Trophoblast cell (in vitro differentiated cells and primary cell): ENCODE data around the gene CNDP2.

ENCODE experiments used
- DNase-seq, 2 donors: peaks; one replicate each; pipeline ENCODE4 v3.0.0-alpha.2; 2016
- H2AFZ ChIP-seq: 2 replicates; pipeline ENCODE4 v1.6.1; 2013; ENCODE audit warnings: low read length, moderate library complexity, mild to moderate bottlenecking; ENCODE audit not compliant: insufficient read depth, poor library complexity
- H2AK5ac ChIP-seq: 2 replicates; pipeline ENCODE4 v1.6.1; 2013; ENCODE audit warnings: mild to moderate bottlenecking, low read length
- H2BK120ac ChIP-seq: 2 replicates; pipeline ENCODE4 v1.6.1; 2013; ENCODE audit warnings: low read length, mild to moderate bottlenecking, moderate library complexity; ENCODE audit not compliant: insufficient read depth, poor library complexity
- H2BK12ac ChIP-seq: 2 replicates; pipeline ENCODE4 v1.6.1; 2013; ENCODE audit warnings: mild to moderate bottlenecking, low read length, moderate library complexity
- H2BK5ac ChIP-seq: 2 replicates; pipeline ENCODE4 v1.6.1; 2013; ENCODE audit warnings: low read length, low read depth, moderate library complexity, mild to moderate bottlenecking; ENCODE audit not compliant: poor library complexity
- H3K14ac ChIP-seq: 2 replicates; pipeline ENCODE4 v1.6.1; 2013; ENCODE audit warnings: mild to moderate bottlenecking, low read length
- H3K18ac ChIP-seq: 2 replicates; pipeline ENCODE4 v1.6.1; 2013; ENCODE audit warnings: mild to moderate bottlenecking, low read length
- H3K23ac ChIP-seq: 2 replicates; pipeline ENCODE4 v1.6.1; 2013; ENCODE audit warnings: low read length
- H3K27ac ChIP-seq: 2 replicates; pipeline ENCODE4 v1.5.1; 2013; ENCODE audit warnings: low read depth, mild to moderate bottlenecking, inconsistent platforms, low read length, moderate library complexity
- H3K27me3 ChIP-seq: 2 replicates; pipeline ENCODE4 v1.6.1; 2013; ENCODE audit warnings: inconsistent platforms, mild to moderate bottlenecking, low read length, moderate library complexity; ENCODE audit not compliant: insufficient read depth
- H3K36me3 ChIP-seq, 2 experiments: 1 replicate in 1 of 2; 2 replicates in 1 of 2; pipeline ENCODE4 v1.6.1; 2013; ENCODE audit warnings: low read length in 2 of 2, mild to moderate bottlenecking in 2 of 2, moderate library complexity in 1 of 2; ENCODE audit not compliant: insufficient read depth in 2 of 2, control insufficient read depth in 1 of 2
- H3K4ac ChIP-seq: 2 replicates; pipeline ENCODE4 v1.6.1; 2013; ENCODE audit warnings: low read depth, mild to moderate bottlenecking, low read length, moderate library complexity
- H3K4me1 ChIP-seq, 2 experiments: 1 replicate in 1 of 2; 2 replicates in 1 of 2; pipeline ENCODE4 v1.6.1; 2013; ENCODE audit warnings: low read length in 2 of 2, mild to moderate bottlenecking in 2 of 2, moderate library complexity in 1 of 2; ENCODE audit not compliant: insufficient read depth in 2 of 2, control insufficient read depth in 1 of 2
- H3K4me2 ChIP-seq: 2 replicates; pipeline ENCODE4 v1.6.1; 2013; ENCODE audit warnings: inconsistent platforms, mild to moderate bottlenecking, low read length, moderate library complexity
- H3K4me3 ChIP-seq: 2 replicates; pipeline ENCODE4 v1.5.1; 2013; ENCODE audit warnings: mild to moderate bottlenecking, low read depth, low read length, inconsistent platforms
- H3K79me1 ChIP-seq: one replicate; pipeline ENCODE4 v1.6.1; 2013; ENCODE audit warnings: low read length
- H3K79me2 ChIP-seq: 2 replicates; pipeline ENCODE4 v1.6.1; 2013; ENCODE audit warnings: low read length, mild to moderate bottlenecking; ENCODE audit not compliant: control insufficient read depth, insufficient read depth, poor library complexity
- H3K9ac ChIP-seq: 2 replicates; pipeline ENCODE4 v1.6.1; 2013; ENCODE audit warnings: mild to moderate bottlenecking, low read length
- H3K9me3 ChIP-seq: 2 replicates; pipeline ENCODE4 v1.6.1; 2013; ENCODE audit warnings: low read depth, mild to moderate bottlenecking, control low read depth, inconsistent platforms, low read length; ENCODE audit not compliant: insufficient read depth
- H4K12ac ChIP-seq: 2 replicates; pipeline ENCODE4 v1.6.1; 2013; ENCODE audit warnings: low read depth, mild to moderate bottlenecking, low read length, moderate library complexity
- H4K8ac ChIP-seq: 2 replicates; pipeline ENCODE4 v1.6.1; 2013; ENCODE audit warnings: low read depth, mild to moderate bottlenecking, low read length, moderate library complexity
- H4K91ac ChIP-seq: one replicate; pipeline ENCODE4 v1.6.1; 2013; ENCODE audit warnings: low read depth, mild to moderate bottlenecking, low read length, moderate library complexity
- WGBS: extraction: QIAGEN DNeasy Blood & Tissue Kit; methylation state at CpG from one replicate; pipeline ENCODE4 v1.1.7; 2013; ENCODE audit warnings: missing lambda C conversion rate; ENCODE audit not compliant: insufficient read length, insufficient coverage; ENCODE audit errors: extremely low coverage; 5-methylcytosine and 5-hydroxymethylcytosine counted together

The CNDP2 gene

DNA sequence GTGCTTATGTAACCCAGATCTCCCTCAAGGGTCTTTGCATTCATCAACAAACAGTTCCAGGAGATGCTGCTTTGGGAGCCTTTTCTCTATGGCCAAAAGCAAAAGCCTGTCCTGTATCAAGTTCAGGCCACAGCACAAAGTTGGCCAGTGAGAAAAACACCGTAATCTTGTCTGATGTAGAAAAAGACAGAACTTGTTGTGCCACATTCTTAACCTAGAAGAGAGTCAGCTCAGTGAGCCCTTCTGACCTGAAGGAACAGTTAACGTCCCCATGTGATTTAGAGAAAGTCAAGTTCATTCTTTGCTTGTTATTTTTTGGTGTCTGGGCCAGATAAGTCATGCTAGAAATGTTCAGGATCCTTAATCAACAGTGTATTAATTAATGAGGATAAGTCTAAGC is 30.3 kb downstream of the CNDP2 start:
- no CpG with 5 or more reads among the region's 2 CpGs for WGBS

DNA sequence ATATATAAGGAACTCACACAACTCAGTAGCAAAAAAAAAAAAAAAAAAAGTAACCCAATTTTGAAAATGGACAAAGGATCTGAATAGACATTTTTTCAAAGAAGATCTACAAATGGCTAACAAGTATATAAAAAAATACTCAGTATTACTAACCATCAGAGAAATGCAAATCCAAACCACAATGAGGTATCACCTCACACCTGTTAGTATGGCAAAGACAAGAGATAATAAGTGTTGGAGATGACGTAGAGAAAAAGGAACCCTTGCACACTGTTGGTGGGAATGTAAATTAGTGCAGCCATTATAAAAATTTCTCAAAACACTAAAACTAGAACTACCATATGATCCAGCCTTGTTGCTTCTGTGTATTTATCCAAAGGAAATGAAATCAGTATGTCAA is 32.3 kb downstream of the CNDP2 start:
- no peak overlapping the region for H3K27ac ChIP-seq
- H3K23ac ChIP-seq: no peak overlapping the region
- H2AFZ ChIP-seq: no peak overlapping the region
- H4K91ac ChIP-seq: no peak overlapping the region
- WGBS: no CpG with 5 or more reads among the region's 1 CpG
- DNase-seq: no peak
- H2AK5ac ChIP-seq: no peak overlapping the region
- no peak overlapping the region for H2BK12ac ChIP-seq
- no peak overlapping the region for H3K4me2 ChIP-seq
- no peak overlapping the region for H2BK5ac ChIP-seq
- H4K8ac ChIP-seq: no peak overlapping the region
- no peaks in the 10 kb centered on the region for H3K79me2 ChIP-seq
- no peak overlapping the region for H3K4ac ChIP-seq
- no peaks in the 10 kb centered on the region for H3K79me1 ChIP-seq
- no peaks in the 10 kb centered on the region for H3K27me3 ChIP-seq
- H3K4me1 ChIP-seq: peaks cover 6 to 11% of the 10 kb centered on the region in 2 experiments
- no peak overlapping the region for H3K9ac ChIP-seq
- H4K12ac ChIP-seq: no peak overlapping the region
- H3K14ac ChIP-seq: no peak overlapping the region
- H3K18ac ChIP-seq: no peak overlapping the region
- H3K36me3 ChIP-seq: no peaks in the 10 kb centered on the region
- H3K9me3 ChIP-seq: peaks cover 6% of the 10 kb centered on the region
- no peak overlapping the region for H3K4me3 ChIP-seq
- H2BK120ac ChIP-seq: no peak overlapping the region

More for the DNA sequence above, 30.3 kb downstream of the CNDP2 start:
- no peak overlapping the region for H3K9ac ChIP-seq
- H3K4me3 ChIP-seq: no peak overlapping the region
- H3K36me3 ChIP-seq: peaks cover 4% of the 10 kb centered on the region in 2 experiments
- no peaks in the 10 kb centered on the region for H3K79me2 ChIP-seq
- no peak overlapping the region for H3K23ac ChIP-seq
- no peak overlapping the region for H4K12ac ChIP-seq
- H2AK5ac ChIP-seq: no peak overlapping the region
- no peak overlapping the region for H2BK12ac ChIP-seq
- no peak overlapping the region for H3K27ac ChIP-seq
- no peak overlapping the region for H3K4me2 ChIP-seq
- H3K27me3 ChIP-seq: no peaks in the 10 kb centered on the region
- H4K8ac ChIP-seq: no peak overlapping the region
- no peak overlapping the region for H4K91ac ChIP-seq
- peak; percentile 41 to 83 for DNase-seq
- H3K4ac ChIP-seq: no peak overlapping the region
- peaks cover 6 to 11% of the 10 kb centered on the region in 2 experiments for H3K4me1 ChIP-seq
- H3K14ac ChIP-seq: no peak overlapping the region
- H2BK5ac ChIP-seq: no peak overlapping the region
- no peak overlapping the region for H3K18ac ChIP-seq
- peaks cover 10% of the 10 kb centered on the region for H3K9me3 ChIP-seq
- H2BK120ac ChIP-seq: no peak overlapping the region
- H3K79me1 ChIP-seq: no peaks in the 10 kb centered on the region
- no peak overlapping the region for H2AFZ ChIP-seq

- no peak overlapping the region for H3K23ac ChIP-seq
- H3K14ac ChIP-seq: no peak overlapping the region
- H3K79me2 ChIP-seq: no peaks in the 10 kb centered on the region
- H3K4me2 ChIP-seq: no peak overlapping the region
- H4K8ac ChIP-seq: no peak overlapping the region
- DNase-seq: no peak
- no peak overlapping the region for H3K4ac ChIP-seq
- H2AK5ac ChIP-seq: no peak overlapping the region
- no peak overlapping the region for H3K18ac ChIP-seq
- no peak overlapping the region for H3K27ac ChIP-seq
- no peak overlapping the region for H2BK120ac ChIP-seq
- H3K4me3 ChIP-seq: no peak overlapping the region
- no peak overlapping the region for H4K91ac ChIP-seq
- no peaks in the 10 kb centered on the region for H3K36me3 ChIP-seq
- H3K9ac ChIP-seq: no peak overlapping the region
- peaks cover 6 to 11% of the 10 kb centered on the region in 2 experiments for H3K4me1 ChIP-seq
- peaks cover 6% of the 10 kb centered on the region for H3K9me3 ChIP-seq
- no peaks in the 10 kb centered on the region for H3K27me3 ChIP-seq
- no peak overlapping the region for H2BK12ac ChIP-seq
- H2AFZ ChIP-seq: no peak overlapping the region
- no peak overlapping the region for H4K12ac ChIP-seq
- no peaks in the 10 kb centered on the region for H3K79me1 ChIP-seq
- no CpG with 5 or more reads among the region's 3 CpGs for WGBS
- no peak overlapping the region for H2BK5ac ChIP-seq
These were observed 32.8 kb downstream of the CNDP2 start for GRCh38 chr18:74528913-74529312.

- H2AFZ ChIP-seq: no peak overlapping the region
- no peaks in the 10 kb centered on the region for H3K36me3 ChIP-seq
- H2BK5ac ChIP-seq: no peak overlapping the region
- H4K12ac ChIP-seq: no peak overlapping the region
- no peak overlapping the region for H4K91ac ChIP-seq
- no peak overlapping the region for H3K4ac ChIP-seq
- H3K23ac ChIP-seq: no peak overlapping the region
- H2BK12ac ChIP-seq: no peak overlapping the region
- no peaks in the 10 kb centered on the region for H3K27me3 ChIP-seq
- no peak overlapping the region for H2AK5ac ChIP-seq
- no peaks in the 10 kb centered on the region for H3K79me2 ChIP-seq
- H3K4me1 ChIP-seq: peaks cover 6 to 11% of the 10 kb centered on the region in 2 experiments
- WGBS: no CpG with 5 or more reads among the region's 6 CpGs
- H3K79me1 ChIP-seq: no peaks in the 10 kb centered on the region
- H3K9me3 ChIP-seq: peaks cover 6% of the 10 kb centered on the region
- no peak overlapping the region for H3K27ac ChIP-seq
- no peak overlapping the region for H3K9ac ChIP-seq
- H4K8ac ChIP-seq: no peak overlapping the region
- no peak overlapping the region for H3K14ac ChIP-seq
- H3K18ac ChIP-seq: no peak overlapping the region
- no peak overlapping the region for H2BK120ac ChIP-seq
- no peak overlapping the region for H3K4me2 ChIP-seq
- DNase-seq: no peak
- H3K4me3 ChIP-seq: no peak overlapping the region
These were observed 33.2 kb downstream of the CNDP2 start for GRCh38 chr18:74529378-74529777.
